ENCODE data around the gene HTT. TPM values are rescaled to one million over a fixed set of nuclear protein-coding genes. Genes with fewer than 3 reads are reported as not detected.

The HTT gene
- total and polyA plus RNA-seq, 2 of the 8 experiments (the other 6 are each of a cell fraction or from before 2014, with no cell fraction given) = 24.0 to 71.0 TPM

GRCh38 chr4:3124070-3124767 lies 49.7 kb downstream of the HTT start:
- Histone ChIP-seq H3K9ac (replicated peaks in 1 of 4; ENCODE audit: extremely low read depth in 1 of 4, low read depth in 3 of 4, low read length in 3 of 4) (no peak overlapping the region), H3K4me2 (ENCODE audit: insufficient read depth in 1 of 2, low read depth in 2 of 2, low read length in 2 of 2) (no peak overlapping the region), H2BK5ac (ENCODE audit: low read depth, low read length) (no peak overlapping the region), H3K23me2 (ENCODE audit: low read depth, low read length) (no peaks in the 10 kb centered on the region), H3K14ac (ENCODE audit: insufficient read length) (no peak overlapping the region), H3K4me3 (ENCODE audit: extremely low read depth in 1 of 4, insufficient read depth in 2 of 4, low read depth in 3 of 4, low read length in 4 of 4) (no peak overlapping the region), H3K4me1 (replicated peaks in 1 of 4; ENCODE audit: control insufficient read depth in 3 of 4, insufficient read depth in 4 of 4, low read length in 3 of 4) (no peaks in the 10 kb centered on the region), H2BK20ac (ENCODE audit: low read length) (no peak overlapping the region), H2BK120ac (replicated peaks; ENCODE audit: low read depth, low read length) (no peak overlapping the region), H3K27ac (ENCODE audit: low read depth, low read length) (no peak overlapping the region), H4K91ac (replicated peaks; ENCODE audit: insufficient read length, low read length) (no peak overlapping the region), H2AFZ (ENCODE audit: low read length) (no peak overlapping the region), H3K36me3 (ENCODE audit: control insufficient read depth in 2 of 4, insufficient read depth in 4 of 4, low read length in 3 of 4) (peaks cover 8 to 53% (median 27%) of the 10 kb centered on the region in 4 experiments; a peak in 7 of 8 replicates), H3K79me2 (ENCODE audit: control insufficient read depth in 1 of 2, insufficient read depth in 2 of 2, low read length in 2 of 2) (no peaks in the 10 kb centered on the region), H2BK12ac (ENCODE audit: low read depth, low read length) (no peak overlapping the region), H3K4ac (replicated peaks; ENCODE audit: insufficient read length, low read depth, low read length) (no peak overlapping the region), H3K23ac (ENCODE audit: insufficient read length) (no peak overlapping the region), H4K8ac (ENCODE audit: extremely low read depth, insufficient read depth, low read length) (no peak overlapping the region), H2BK15ac (ENCODE audit: low read length) (no peak overlapping the region), H4K5ac (ENCODE audit: insufficient read length, low read depth, low read length) (no peak overlapping the region), H4K20me1 (replicated peaks in 1 of 2; ENCODE audit: control insufficient read depth in 1 of 2, insufficient read depth in 2 of 2, low read length in 2 of 2) (peaks cover 2 to 9% of the 10 kb centered on the region in 2 experiments), H3K79me1 (ENCODE audit: low read depth, low read length) (no peaks in the 10 kb centered on the region), H3K56ac (replicated peaks; ENCODE audit: insufficient read length, low read depth, low read length) (no peak overlapping the region), H3K18ac (ENCODE audit: extremely low read depth, low read length) (no peak overlapping the region), H2AK5ac (ENCODE audit: low read depth, low read length) (no peak overlapping the region), H3K9me3 (ENCODE audit: insufficient read depth in 2 of 2, low read depth in 1 of 2, low read length in 1 of 2) (no peaks in the 10 kb centered on the region), H3K27me3 (replicated peaks in 1 of 4; ENCODE audit: control insufficient read depth in 3 of 4, extremely low read depth in 1 of 4, insufficient read depth in 3 of 4, low read length in 3 of 4) (no peaks in the 10 kb centered on the region)
- WGBS, 2 experiments (ENCODE audit: extremely low coverage in 1 of 2, insufficient coverage in 1 of 2, insufficient read length in 1 of 2, insufficient replicate concordance in 2 of 2, low coverage in 1 of 2, low lambda C conversion rate in 2 of 2, missing lambda C conversion rate in 1 of 2) = 91% methylated on average over 7 of the region's 7 CpGs; no CpG with 5 or more reads in 1 of the 2 experiments
- FAIRE-seq = no peak
- ChIA-PET POLR2A (ENCODE audit: partially characterized antibody) (no interaction called here), CTCF (ENCODE audit: partially characterized antibody) (interaction anchor here (0.7 to 1.9 kb wide), 2 partner anchors 17 kb away, joined by 3 to 10 read pairs; no protein-coding TSS in a partner anchor)
- no peak for DNase-seq (ENCODE audit: low read depth in 1 of 2, low spot score in 2 of 2)
- TF ChIP-seq NANOG (IDR thresholded peaks at IDR 0.05; ENCODE audit: insufficient read depth, low read depth, low read length, poor library complexity, severe bottlenecking) = no peak
- TF ChIP-seq SIRT6 (IDR thresholded peaks at IDR 0.05; ENCODE audit: low read length) = no peak
- TF ChIP-seq FOSL1 (IDR thresholded peaks at IDR 0.05; ENCODE audit: insufficient read depth, low read depth, low read length) = no peak
- no peak for TF ChIP-seq TEAD4 (IDR thresholded peaks at IDR 0.05; ENCODE audit: low read depth, low read length)
